GM23248 (cell line): ENCODE data around the gene MRPS2. TPM values are rescaled to one million over a fixed set of nuclear protein-coding genes. Genes with fewer than 3 reads are reported as not detected.
"Not testable (repeated sequence)": the region's sequence is repeated elsewhere in the genome, so short reads cannot be mapped to it uniquely, and the experiment has no call there.

Experiments used
- DNase-seq: peaks from one replicate; pipeline ENCODE4 v3.0.0-alpha.2; 2015
- H2AFZ ChIP-seq: fragments of 200-600 bp; sonication (generic); 2 replicates; pipeline ENCODE4 v1.6.1; 2016; ENCODE audit warnings: antibody characterized with exemption
- H3F3A ChIP-seq: fragments of 200-600 bp; sonication (generic); 2 replicates; pipeline ENCODE4 v1.6.1; 2016; ENCODE audit warnings: mild to moderate bottlenecking, antibody characterized with exemption, mixed run types; ENCODE audit not compliant: insufficient read depth
- H3K27ac ChIP-seq: fragments of 200-600 bp; sonication (generic); 2 replicates; pipeline ENCODE4 v1.5.1; 2016; ENCODE audit warnings: mild to moderate bottlenecking
- H3K27me3 ChIP-seq: fragments of 200-600 bp; sonication (generic); replicated peaks from 2 replicates; pipeline ENCODE4 v1.6.1; 2016; ENCODE audit warnings: mild to moderate bottlenecking; ENCODE audit not compliant: insufficient read depth
- H3K36me3 ChIP-seq: fragments of 200-600 bp; sonication (generic); 2 replicates; pipeline ENCODE4 v1.6.1; 2016; ENCODE audit warnings: low read depth, mild to moderate bottlenecking
- H3K4me1 ChIP-seq: fragments of 200-600 bp; sonication (generic); 2 replicates; pipeline ENCODE4 v1.6.1; 2016; ENCODE audit warnings: mild to moderate bottlenecking; ENCODE audit not compliant: insufficient read depth
- H3K4me2 ChIP-seq: fragments of 200-600 bp; sonication (generic); one replicate; pipeline ENCODE4 v1.6.1; 2016; ENCODE audit warnings: mild to moderate bottlenecking; ENCODE audit not compliant: unreplicated experiment
- H3K4me3 ChIP-seq: fragments of 200-600 bp; sonication (generic); 2 replicates; pipeline ENCODE4 v1.5.1; 2016; ENCODE audit warnings: mild to moderate bottlenecking
- H3K79me2 ChIP-seq: fragments of 200-600 bp; sonication (generic); 2 replicates; pipeline ENCODE4 v1.6.1; 2016; ENCODE audit warnings: mild to moderate bottlenecking; ENCODE audit not compliant: insufficient read depth
- H3K9ac ChIP-seq: fragments of 200-600 bp; sonication (generic); 2 replicates; pipeline ENCODE4 v1.6.1; 2016; ENCODE audit warnings: mild to moderate bottlenecking
- H3K9me2 ChIP-seq: fragments of 200-600 bp; sonication (generic); 2 replicates; pipeline ENCODE4 v1.6.1; 2016; ENCODE audit warnings: mixed run types, mild to moderate bottlenecking, moderate library complexity; ENCODE audit not compliant: insufficient read depth
- H3K9me3 ChIP-seq: fragments of 200-600 bp; sonication (generic); one replicate; pipeline ENCODE4 v1.6.1; 2017; ENCODE audit warnings: low read depth
- H4K20me1 ChIP-seq: fragments of 200-600 bp; sonication (generic); 2 replicates; pipeline ENCODE4 v1.6.0; 2016; ENCODE audit not compliant: insufficient read depth
- EZH2 ChIP-seq: fragments of 200-600 bp; sonication (generic); IDR thresholded peaks from 2 replicates; pipeline ENCODE4 v1.6.1; 2018; ENCODE audit warnings: antibody characterized with exemption, mild to moderate bottlenecking; ENCODE audit not compliant: insufficient read depth, poor library complexity, severe bottlenecking
- EZH2phosphoT487 ChIP-seq: fragments of 200-600 bp; sonication (generic); IDR thresholded peaks from 2 replicates; pipeline ENCODE4 v1.6.1; 2018; ENCODE audit warnings: antibody characterized with exemption, moderate library complexity, mild to moderate bottlenecking, low read depth; ENCODE audit not compliant: insufficient read depth
- WGBS, 2 experiments: methylation state at CpG; one replicate each; pipeline ENCODE4 v1.1.6; 2015 to 2017; ENCODE audit warnings: low lambda C conversion rate in 2 of 2, low coverage in 1 of 2; ENCODE audit errors: missing lambda C conversion rate in 2 of 2; 5-methylcytosine and 5-hydroxymethylcytosine counted together
- in situ Hi-C: fragments of 300-500 bp; cut with MboI; formaldehyde crosslinking; loops from 2 replicates; pipeline ENCODE4 v1.15.0; 2020
- polyA plus RNA-seq: library from polyadenylated mRNA; unstranded; fragments of >200 nt; fragmentation: Nextera tagmentation; extraction: Ambion mirVana; gene quantifications from 2 replicates; pipeline ENCODE4 v1.2.1, GENCODE V29; 2016
- total RNA-seq: library from RNA; depleted of rRNA; stranded (reverse); fragments of >200 nt; shearing (Covaris generic); gene quantifications from 2 replicates; pipeline ENCODE4 v1.2.3, GENCODE V29; 2014

The MRPS2 gene
- total and polyA plus RNA-seq, 2 experiments from 2014 or later: 45.3 to 51.7 TPM

- H2AFZ ChIP-seq: no peak overlapping the region
- 64 to 67% methylated on average over 23 to 28 of the region's 28 CpGs for WGBS, 2 experiments
- no peak overlapping the region for H3K27ac ChIP-seq
- H3K4me3 ChIP-seq: no peak overlapping the region
- DNase-seq: no peak
- no peak overlapping the region for H3K9ac ChIP-seq
- H3K9me2 ChIP-seq: no peaks in the 10 kb centered on the region
- no peaks in the 10 kb centered on the region for H4K20me1 ChIP-seq
- TF ChIP-seq EZH2 (no peak), EZH2phosphoT487 (no peak)
- H3K4me1 ChIP-seq: no peaks in the 10 kb centered on the region
- H3K36me3 ChIP-seq: no peaks in the 10 kb centered on the region
- in situ Hi-C loops: no loop called here
- no peaks in the 10 kb centered on the region for H3K79me2 ChIP-seq
- no peak overlapping the region for H3K4me2 ChIP-seq
- no peaks in the 10 kb centered on the region for H3K9me3 ChIP-seq
- H3F3A ChIP-seq: no peaks in the 10 kb centered on the region
- H3K27me3 ChIP-seq: no peaks in the 10 kb centered on the region
These were observed 47.6 kb downstream of the MRPS2 start for GRCh38 chr9:135547756-135548736.

- H3K36me3 ChIP-seq, H2AFZ ChIP-seq, H3K4me1 ChIP-seq, H3K79me2 ChIP-seq, H4K20me1 ChIP-seq, H3K9ac ChIP-seq, H3F3A ChIP-seq, H3K9me3 ChIP-seq, H3K4me3 ChIP-seq, DNase-seq, H3K27ac ChIP-seq, in situ Hi-C loops, H3K27me3 ChIP-seq, H3K4me2 ChIP-seq, H3K9me2 ChIP-seq: not testable (repeated sequence)
- 53 to 65% methylated on average over 18 to 28 of the region's 28 CpGs for WGBS, 2 experiments
These were observed 49.2 kb downstream of the MRPS2 start for GRCh38 chr9:135549478-135550343.

GRCh38 chr9:135550344-135550918, 49.9 kb downstream of the MRPS2 start:
- Histone ChIP-seq H3K4me2 (no peak overlapping the region), H4K20me1 (no peaks in the 10 kb centered on the region), H3K9me2 (no peaks in the 10 kb centered on the region), H3K27me3 (no peaks in the 10 kb centered on the region; the same call in 1 of the 2 replicates), H3K36me3 (no peaks in the 10 kb centered on the region), H3K27ac (no peak overlapping the region), H3K4me3 (no peak overlapping the region), H3K4me1 (no peaks in the 10 kb centered on the region), H2AFZ (no peak overlapping the region), H3K79me2 (no peaks in the 10 kb centered on the region), H3K9ac (no peak overlapping the region), H3K9me3 (no peaks in the 10 kb centered on the region), H3F3A (no peaks in the 10 kb centered on the region)
- in situ Hi-C loops: no loop called here
- TF ChIP-seq EZH2phosphoT487: no peak
- TF ChIP-seq EZH2: no peak
- DNase-seq: no peak
- 47 to 53% methylated on average over 17 of the region's 17 CpGs for WGBS, 2 experiments

- Histone ChIP-seq H3K4me3 (no peak overlapping the region), H3K27me3 (no peaks in the 10 kb centered on the region; the same call in 1 of the 2 replicates), H3K4me2 (no peak overlapping the region), H3K27ac (no peak overlapping the region), H4K20me1 (no peaks in the 10 kb centered on the region), H2AFZ (no peak overlapping the region), H3K4me1 (no peaks in the 10 kb centered on the region), H3K79me2 (no peaks in the 10 kb centered on the region), H3F3A (no peaks in the 10 kb centered on the region), H3K9me3 (no peaks in the 10 kb centered on the region), H3K36me3 (no peaks in the 10 kb centered on the region), H3K9ac (no peak overlapping the region), H3K9me2 (no peaks in the 10 kb centered on the region)
- in situ Hi-C loops: no loop called here
- TF ChIP-seq EZH2phosphoT487: no peak
- TF ChIP-seq EZH2: no peak
- 4 to 7% methylated on average over 14 of the region's 14 CpGs for WGBS, 2 experiments
- no peak for DNase-seq
These were observed 50.5 kb downstream of the MRPS2 start for GRCh38 chr9:135551031-135551430.
